Activated CD4-positive, alpha-beta T cell treated with anti-CD3 and anti-CD28 coated beads for 1 hour (primary cell): ENCODE results near the gene SDF2L1.
"Not testable (repeated sequence)": the region's sequence is repeated elsewhere in the genome, so short reads cannot be mapped to it uniquely, and the experiment has no call there.

Experiments used
- DNase-seq: peaks from one replicate; pipeline ENCODE4 v3.0.0-alpha.2; 2020

Gene SDF2L1

GRCh38 chr22:21665047-21665851 is 23.1 kb downstream of the SDF2L1 start:
- no peak for DNase-seq

GRCh38 chr22:21666786-21667185 is 24.7 kb downstream of the SDF2L1 start:
- DNase-seq = no peak

DNA sequence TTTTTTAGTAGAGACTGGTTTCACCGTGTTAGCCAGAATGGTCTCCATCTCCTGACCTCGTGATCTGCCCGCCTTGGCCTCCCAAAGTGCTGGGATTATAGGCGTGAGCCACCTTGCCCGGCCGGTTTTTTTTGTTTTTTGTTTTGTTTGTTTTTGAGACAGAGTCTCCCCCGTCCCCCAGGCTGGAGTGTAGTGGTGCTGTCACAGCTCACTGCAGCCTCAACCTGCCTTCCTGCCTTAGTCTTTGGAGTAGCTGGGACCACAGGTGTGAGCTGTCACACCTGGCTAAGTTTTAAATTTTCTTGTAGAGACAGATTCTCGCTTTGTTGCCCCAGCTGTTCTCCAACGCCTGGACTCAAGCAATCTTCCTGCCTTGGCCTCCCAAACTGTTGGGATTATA is 26.9 kb downstream of the SDF2L1 start:
- no peak for DNase-seq

DNA sequence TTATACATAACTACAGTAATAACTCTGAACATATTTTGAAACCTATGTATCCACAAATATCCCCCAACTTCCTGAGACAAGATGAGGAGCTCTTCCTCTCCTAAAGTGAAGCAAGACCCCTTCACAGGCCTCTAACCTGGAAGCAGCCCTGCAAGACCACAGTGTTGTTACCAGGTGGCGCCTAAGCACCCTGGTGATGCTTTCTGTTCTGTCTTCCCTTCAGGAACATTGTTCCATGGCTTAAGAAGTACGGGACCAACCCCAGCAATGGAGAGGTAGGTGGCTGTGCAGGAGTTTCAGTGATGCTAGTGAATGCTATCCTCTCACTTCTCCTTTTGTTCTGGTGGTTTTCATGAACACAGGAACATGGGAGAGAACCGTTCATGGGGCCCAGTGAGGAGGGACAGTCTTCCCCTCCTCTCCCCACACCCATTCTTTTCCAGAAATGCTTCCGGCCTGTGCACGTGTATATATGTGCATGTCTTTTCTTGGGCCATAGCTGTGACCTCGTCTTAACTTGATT is 30.1 kb downstream of the SDF2L1 start:
- DNase-seq = no peak

GRCh38 chr22:21673534-21674321 is 31.6 kb downstream of the SDF2L1 start:
- DNase-seq = no peak

- DNase-seq = no peak
These were observed 32.6 kb downstream of the SDF2L1 start for GRCh38 chr22:21674638-21675245.

DNA sequence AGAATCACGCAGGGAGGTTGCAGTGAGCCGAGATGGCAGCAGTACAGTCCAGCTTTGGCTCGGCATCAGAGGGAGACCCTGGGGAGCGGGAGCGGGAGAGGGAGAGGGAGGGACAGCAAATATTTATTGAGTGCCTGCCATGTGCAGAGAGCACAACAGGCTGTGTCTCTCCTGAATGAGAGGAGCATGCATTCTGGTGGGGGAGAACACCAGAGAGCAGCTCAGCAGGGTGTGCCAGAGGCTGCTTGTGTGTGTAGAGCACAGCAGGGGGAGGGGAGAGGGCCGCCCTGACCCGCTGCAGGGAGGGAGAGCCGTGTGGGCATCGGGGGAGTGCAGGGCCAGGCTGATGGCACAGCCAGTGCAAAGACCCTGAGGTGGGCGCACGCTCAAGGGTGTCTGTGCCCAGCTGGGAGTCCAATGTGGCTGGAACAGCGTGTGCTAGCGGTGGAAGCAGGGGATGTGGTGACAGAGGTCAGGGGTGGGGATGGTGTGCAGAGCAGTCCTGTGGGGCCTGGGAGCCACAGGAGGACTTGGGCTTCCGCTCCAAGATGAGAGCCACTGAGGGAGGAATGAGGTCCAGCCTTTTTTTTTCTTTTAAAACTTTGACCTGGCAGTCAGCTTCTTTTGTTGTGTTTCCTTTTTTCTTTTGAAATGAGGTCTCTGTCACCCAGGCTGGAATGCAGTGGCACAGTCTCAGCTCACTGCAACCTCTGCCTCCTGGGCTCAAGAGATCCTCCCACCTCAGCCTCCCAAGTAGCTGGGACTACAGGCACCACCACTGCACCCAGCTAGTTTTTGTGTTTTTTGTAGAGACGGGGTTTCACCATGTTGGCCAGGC is 35.7 kb downstream of the SDF2L1 start:
- no peak for DNase-seq

- not testable (repeated sequence) for DNase-seq
These were observed 36.7 kb downstream of the SDF2L1 start for GRCh38 chr22:21678842-21679241.

- no peak for DNase-seq
These were observed 37.3 kb downstream of the SDF2L1 start for GRCh38 chr22:21679383-21679782.

- DNase-seq = no peak
These were observed 38.9 kb downstream of the SDF2L1 start for GRCh38 chr22:21680830-21681565.

GRCh38 chr22:21681566-21682370 is 39.7 kb downstream of the SDF2L1 start:
- DNase-seq = no peak

DNA sequence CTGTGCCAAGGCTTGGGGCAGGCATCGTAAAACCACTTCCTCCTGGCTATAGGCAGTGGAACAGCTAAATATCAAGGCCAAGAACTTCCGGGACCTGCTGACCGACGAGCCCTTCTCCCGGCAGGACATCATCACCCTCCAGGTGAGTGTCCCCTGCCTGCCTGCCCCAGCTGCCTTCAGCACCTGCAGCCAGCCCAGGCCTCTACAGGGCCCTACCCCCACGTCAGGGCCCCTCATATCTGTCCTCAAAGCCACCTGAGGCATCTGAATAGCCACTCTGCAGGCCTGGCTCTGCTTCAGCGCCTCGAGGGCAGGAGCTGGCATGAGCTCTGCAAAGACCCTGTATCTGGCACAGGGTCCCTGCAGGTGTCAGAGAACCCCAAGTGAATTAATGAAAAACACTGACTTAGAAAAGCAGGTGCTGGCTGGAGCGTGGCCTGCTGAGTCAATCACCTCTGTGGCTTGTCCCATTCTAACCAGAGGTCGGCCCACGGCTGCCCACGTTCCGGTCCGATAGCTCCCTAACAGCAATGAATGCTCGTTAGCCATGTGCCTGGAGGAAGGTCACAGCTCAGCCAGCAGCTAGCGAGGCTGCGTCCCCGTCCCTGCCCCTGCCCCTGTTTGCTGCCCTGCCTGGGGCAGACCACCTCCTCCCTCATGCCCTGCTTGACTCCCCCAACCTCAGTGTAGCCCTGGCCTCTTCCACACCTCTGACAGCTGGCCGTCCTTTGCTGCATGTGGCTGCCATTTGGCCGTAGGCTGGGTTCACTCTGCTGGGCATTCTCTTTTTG is 40.5 kb downstream of the SDF2L1 start:
- no peak for DNase-seq

DNA sequence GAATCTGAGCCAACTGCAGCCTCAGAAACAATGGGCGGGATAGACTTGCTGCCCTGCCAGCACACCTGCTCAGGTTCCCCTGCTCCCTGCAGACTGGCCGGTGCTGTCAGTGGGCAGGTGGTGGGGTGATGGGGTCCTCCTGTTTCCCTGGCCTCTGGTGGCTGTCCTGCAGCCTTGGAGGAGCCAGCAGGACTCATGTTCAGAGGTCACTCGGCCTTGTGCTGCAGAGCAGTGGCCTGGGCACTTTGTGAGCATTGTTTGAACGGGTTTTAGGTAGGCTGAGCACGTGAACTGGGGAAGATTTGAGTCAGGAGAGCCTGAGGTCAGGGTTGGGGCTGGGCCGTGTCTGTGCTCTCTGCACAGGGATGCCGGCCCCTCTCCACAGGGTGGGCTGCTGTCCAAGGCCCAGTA is 41.3 kb downstream of the SDF2L1 start:
- no peak for DNase-seq

- DNase-seq = no peak
These were observed 42.5 kb downstream of the SDF2L1 start for GRCh38 chr22:21684492-21685163.

DNA sequence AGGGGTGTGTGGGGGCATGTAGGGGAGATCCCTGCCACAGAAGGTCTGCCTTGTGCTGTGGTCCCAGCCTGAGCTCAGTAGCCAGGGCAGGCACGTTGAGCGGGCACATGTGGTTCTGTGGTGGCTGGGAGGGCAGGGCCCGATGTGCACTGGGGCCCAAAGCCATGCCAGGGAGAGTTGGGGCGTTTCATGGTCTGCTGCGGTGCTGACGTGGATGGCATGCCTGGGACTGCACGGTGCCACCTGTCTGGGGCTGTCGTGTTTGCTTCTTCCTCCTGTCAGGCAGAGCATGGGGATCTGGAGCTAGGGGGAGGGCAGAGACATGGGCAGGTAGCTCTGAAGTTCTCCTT is 43.0 kb downstream of the SDF2L1 start:
- DNase-seq = no peak

DNA sequence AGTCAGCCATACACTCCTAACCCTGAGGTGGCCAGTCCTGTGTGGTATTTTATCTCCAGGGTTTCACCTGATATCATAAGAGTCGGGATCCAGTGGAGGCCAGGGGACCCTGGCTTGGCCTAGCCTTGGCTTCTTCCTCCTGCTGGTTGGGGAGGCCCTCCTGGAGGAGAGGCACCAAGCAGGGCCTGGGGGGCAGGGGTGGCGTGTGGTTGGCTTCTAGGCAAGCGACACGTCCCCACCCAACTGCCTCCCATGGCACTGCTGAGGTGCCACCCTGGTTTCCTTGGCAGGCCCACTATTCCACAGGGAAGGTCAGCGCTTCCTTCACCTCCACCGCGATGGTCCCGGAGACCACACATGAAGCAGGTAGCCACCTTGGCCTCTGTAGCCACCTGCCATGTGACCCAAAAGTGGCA is 44.1 kb downstream of the SDF2L1 start:
- DNase-seq = no peak

- DNase-seq = no peak
These were observed 44.7 kb downstream of the SDF2L1 start for GRCh38 chr22:21686634-21687393.

DNA sequence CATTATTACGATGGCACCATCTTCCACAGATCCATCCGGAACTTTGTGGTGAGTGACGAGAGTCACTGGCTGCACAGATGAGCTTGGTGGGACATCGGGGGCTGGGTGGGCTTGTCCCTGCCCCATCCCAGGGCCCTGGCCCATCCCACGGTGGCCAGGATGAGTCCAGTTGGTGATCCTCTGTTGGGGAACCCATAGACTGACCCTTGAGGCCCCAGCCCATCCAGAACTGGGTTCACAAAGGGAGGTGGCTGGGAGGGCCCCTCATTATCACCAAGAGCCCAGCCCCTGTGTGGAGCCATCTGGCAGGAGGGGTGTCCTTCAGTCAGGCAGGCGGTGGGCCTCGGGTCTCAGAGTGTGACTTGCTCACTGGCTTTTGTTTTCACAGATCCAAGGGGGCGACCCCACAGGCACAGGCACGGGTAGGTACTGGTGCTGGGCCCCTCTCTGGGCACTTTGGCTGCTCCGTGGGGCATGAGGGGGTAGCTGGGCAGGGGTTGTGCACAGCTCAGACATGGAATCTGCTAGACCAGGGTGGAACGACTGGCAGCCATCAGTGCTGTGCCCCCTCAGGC is 45.7 kb downstream of the SDF2L1 start:
- no peak for DNase-seq

DNA sequence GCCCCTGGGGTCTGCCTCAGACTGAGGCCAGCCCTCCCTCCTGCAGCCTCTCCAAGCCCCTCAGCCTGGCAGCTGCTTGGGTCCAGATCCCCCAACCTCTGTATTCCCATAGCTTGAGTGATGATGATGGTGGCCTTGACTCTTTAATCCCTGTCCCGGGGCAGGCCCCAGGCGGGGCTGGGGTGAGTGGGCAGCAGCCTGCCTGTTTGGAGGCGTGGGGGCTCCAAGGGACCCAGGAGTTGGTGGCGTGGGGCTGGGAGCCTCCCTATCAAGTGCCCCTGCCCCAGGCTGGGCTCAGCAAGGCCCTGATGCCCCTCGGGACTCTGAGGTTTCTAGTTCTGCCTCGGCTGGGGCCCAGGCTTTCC is 46.2 kb downstream of the SDF2L1 start:
- DNase-seq = no peak
